ENCODE measurements around the gene CHD9. TPM values are rescaled to one million over a fixed set of nuclear protein-coding genes. Genes with fewer than 3 reads are reported as not detected.

Gene CHD9
- total RNA-seq, 4 donors from 2014 or later: 37.4 to 112 (median 64.4) TPM

- in situ Hi-C loops (cut with MboI; ENCODE audit: low pct_ligation_motif_present in 1 of 4, low pct_unique_long_range_greater_than_20kb in 1 of 4, low sequenced_read_pairs in 3 of 4) (no loop called here), intact Hi-C loops (cut with DNase I; ENCODE audit: low total_unique reads) (no loop called here)
- Histone ChIP-seq H3K27ac (no peak overlapping the region), H3K4me3 (no peak overlapping the region), H3K9me3 (no peaks in the 10 kb centered on the region), H3K4me1 (peaks cover 11 to 41% (median 29%) of the 10 kb centered on the region in 4 donors), H3K27me3 (no peaks in the 10 kb centered on the region), H3K36me3 (no peaks in the 10 kb centered on the region)
- DNase-seq: no peak
- no peak for TF ChIP-seq EP300 (IDR thresholded peaks at IDR 0.05; ENCODE audit: low read depth)
- TF ChIP-seq POLR2AphosphoS5 (IDR thresholded peaks at IDR 0.05): no peak
- 71 to 85% methylated on average over 2 to 4 of the region's 4 CpGs for whole genome bisulfite sequencing, 2 donors (ENCODE audit: low coverage in 1 of 2)
Observed at GRCh38 chr16:53082509-53082908, 27.7 kb downstream of the CHD9 start.

DNA sequence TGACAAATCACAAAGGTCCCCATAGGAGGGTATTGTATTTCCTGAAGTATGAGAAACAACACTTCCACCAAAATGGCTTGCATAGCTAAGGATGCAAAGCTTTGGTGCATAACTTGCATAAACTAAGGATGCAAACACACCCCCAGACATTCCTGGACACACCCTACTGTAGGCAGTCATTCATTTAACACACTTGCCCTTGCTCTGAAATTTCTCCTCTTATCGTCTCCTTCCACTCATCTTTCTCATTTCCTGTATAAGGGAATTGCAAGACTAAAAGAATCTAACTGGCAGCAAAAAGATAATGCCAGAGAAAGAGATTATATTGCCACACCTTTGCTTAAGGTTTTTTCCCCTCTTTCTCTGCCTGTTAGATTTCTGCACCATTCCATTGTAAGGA lies 28.3 kb downstream of the CHD9 start:
- 50 to 67% methylated on average over 1 of the region's 1 CpG for WGBS, 2 donors (ENCODE audit: low coverage in 1 of 2)
- intact Hi-C loops (cut with DNase I; ENCODE audit: low total_unique reads) (no loop called here), in situ Hi-C loops (cut with MboI; ENCODE audit: low pct_ligation_motif_present in 1 of 4, low pct_unique_long_range_greater_than_20kb in 1 of 4, low sequenced_read_pairs in 3 of 4) (no loop called here)
- Histone ChIP-seq H3K4me3 (no peak overlapping the region), H3K27me3 (no peaks in the 10 kb centered on the region), H3K4me1 (peaks cover 11 to 41% (median 29%) of the 10 kb centered on the region in 4 donors), H3K36me3 (no peaks in the 10 kb centered on the region), H3K9me3 (no peaks in the 10 kb centered on the region), H3K27ac (no peak overlapping the region)
- no peak for TF ChIP-seq POLR2A (IDR thresholded peaks at IDR 0.05)
- no peak for TF ChIP-seq POLR2AphosphoS5 (IDR thresholded peaks at IDR 0.05)
- TF ChIP-seq, protein P1, sequence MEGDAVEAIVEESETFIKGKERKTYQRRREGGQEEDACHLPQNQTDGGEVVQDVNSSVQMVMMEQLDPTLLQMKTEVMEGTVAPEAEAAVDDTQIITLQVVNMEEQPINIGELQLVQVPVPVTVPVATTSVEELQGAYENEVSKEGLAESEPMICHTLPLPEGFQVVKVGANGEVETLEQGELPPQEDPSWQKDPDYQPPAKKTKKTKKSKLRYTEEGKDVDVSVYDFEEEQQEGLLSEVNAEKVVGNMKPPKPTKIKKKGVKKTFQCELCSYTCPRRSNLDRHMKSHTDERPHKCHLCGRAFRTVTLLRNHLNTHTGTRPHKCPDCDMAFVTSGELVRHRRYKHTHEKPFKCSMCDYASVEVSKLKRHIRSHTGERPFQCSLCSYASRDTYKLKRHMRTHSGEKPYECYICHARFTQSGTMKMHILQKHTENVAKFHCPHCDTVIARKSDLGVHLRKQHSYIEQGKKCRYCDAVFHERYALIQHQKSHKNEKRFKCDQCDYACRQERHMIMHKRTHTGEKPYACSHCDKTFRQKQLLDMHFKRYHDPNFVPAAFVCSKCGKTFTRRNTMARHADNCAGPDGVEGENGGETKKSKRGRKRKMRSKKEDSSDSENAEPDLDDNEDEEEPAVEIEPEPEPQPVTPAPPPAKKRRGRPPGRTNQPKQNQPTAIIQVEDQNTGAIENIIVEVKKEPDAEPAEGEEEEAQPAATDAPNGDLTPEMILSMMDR (IDR thresholded peaks at IDR 0.05): no peak
- TF ChIP-seq EP300 (IDR thresholded peaks at IDR 0.05; ENCODE audit: low read depth): no peak
- no peak for DNase-seq

DNA sequence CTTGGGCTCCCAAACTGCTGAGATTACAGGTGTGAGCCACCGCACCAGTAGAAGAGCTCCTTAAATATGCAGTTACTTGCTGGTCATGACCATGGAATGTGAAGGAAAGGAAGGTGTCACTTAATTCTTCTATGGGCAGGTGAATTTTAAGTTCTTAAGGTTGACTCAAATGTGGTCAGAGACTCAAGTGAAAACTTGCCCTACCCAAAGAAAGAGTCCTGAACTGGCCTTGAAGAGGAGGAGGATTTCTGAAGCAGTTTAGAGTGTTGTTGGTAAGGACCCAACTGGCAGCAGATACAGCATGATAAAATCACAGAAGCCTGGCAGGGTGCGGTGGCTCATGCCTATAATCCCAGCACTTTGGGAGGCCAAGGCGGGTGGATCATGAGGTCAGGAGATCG lies 29.4 kb downstream of the CHD9 start:
- H3K36me3 ChIP-seq: no peaks in the 10 kb centered on the region
- intact Hi-C loops (cut with DNase I; ENCODE audit: low total_unique reads): no loop called here
- TF ChIP-seq, protein P1 (IDR thresholded peaks at IDR 0.05): no peak
- no peak for TF ChIP-seq POLR2AphosphoS5 (IDR thresholded peaks at IDR 0.05)
- TF ChIP-seq EP300 (IDR thresholded peaks at IDR 0.05; ENCODE audit: low read depth): no peak
- no peak for TF ChIP-seq POLR2A (IDR thresholded peaks at IDR 0.05)
- H3K27ac ChIP-seq: peak overlapping the region in 1 of 4 donors; percentile 70
- no peaks in the 10 kb centered on the region for H3K9me3 ChIP-seq
- 94% methylated on average over 4 of the region's 4 CpGs; no CpG with 5 or more reads in 1 of the 2 donors for WGBS, 2 donors (ENCODE audit: low coverage in 1 of 2)
- in situ Hi-C loops (cut with MboI; ENCODE audit: low pct_ligation_motif_present in 1 of 4, low pct_unique_long_range_greater_than_20kb in 1 of 4, low sequenced_read_pairs in 3 of 4): no loop called here
- peaks cover 14 to 46% (median 32%) of the 10 kb centered on the region in 4 donors for H3K4me1 ChIP-seq
- DNase-seq: no peak
- H3K27me3 ChIP-seq: no peaks in the 10 kb centered on the region
- no peak overlapping the region for H3K4me3 ChIP-seq

- no peak overlapping the region for H3K4me3 ChIP-seq
- TF ChIP-seq POLR2A (IDR thresholded peaks at IDR 0.05) (no peak), EP300 (IDR thresholded peaks at IDR 0.05; ENCODE audit: low read depth) (no peak), POLR2AphosphoS5 (IDR thresholded peaks at IDR 0.05) (no peak)
- TF ChIP-seq, protein P1 (IDR thresholded peaks at IDR 0.05): no peak
- WGBS, 2 donors (ENCODE audit: low coverage in 1 of 2): 63 to 89% methylated on average over 2 to 8 of the region's 8 CpGs
- no peaks in the 10 kb centered on the region for H3K9me3 ChIP-seq
- intact Hi-C loops (cut with DNase I; ENCODE audit: low total_unique reads): no loop called here
- peak overlapping the region; percentile 43 to 70 (median 57) for H3K27ac ChIP-seq
- DNase-seq: no peak
- H3K4me1 ChIP-seq: peaks cover 17 to 46% (median 37%) of the 10 kb centered on the region in 4 donors
- no peaks in the 10 kb centered on the region for H3K36me3 ChIP-seq
- in situ Hi-C loops (cut with MboI; ENCODE audit: low pct_ligation_motif_present in 1 of 4, low pct_unique_long_range_greater_than_20kb in 1 of 4, low sequenced_read_pairs in 3 of 4): no loop called here
- H3K27me3 ChIP-seq: no peaks in the 10 kb centered on the region
Observed at GRCh38 chr16:53084746-53085334, 30.0 kb downstream of the CHD9 start.
